Heart right ventricle (tissue), 16 donors: ENCODE measurements around the gene FCHO1. TPM values are rescaled to one million over a fixed set of nuclear protein-coding genes. Genes with fewer than 3 reads are reported as not detected.

Experiments used
- ATAC-seq, 8 donors: fragments of 200-7000 bp; cut with Tn5 transposase; one replicate each; pipeline ENCODE4 v1.9.1; 2020; ENCODE audit warnings: mild to moderate bottlenecking in 8 of 8, moderate library complexity in 8 of 8, moderate number of reproducible peaks in 1 of 8
- DNase-seq, 2 donors: peaks; one replicate each; pipeline ENCODE4 v3.0.0-alpha.2; 2020
- H3K27ac ChIP-seq, 10 donors: fragments of 200-600 bp; sonication (generic) in 2 of 10; one replicate each; pipeline versions ENCODE4 v1.5.0 to v1.8.0; 2020 to 2022; ENCODE audit warnings: mild to moderate bottlenecking in 3 of 10
- H3K27me3 ChIP-seq, 7 donors: fragments of 200-600 bp; one replicate each; pipeline ENCODE4 v1.8.0; 2021 to 2022; ENCODE audit warnings: mild to moderate bottlenecking in 2 of 7
- H3K36me3 ChIP-seq, 9 donors: fragments of 200-600 bp; sonication (generic) in 1 of 9; one replicate each; pipeline versions ENCODE4 v1.5.0 to v1.8.0; 2020 to 2022; ENCODE audit warnings: mild to moderate bottlenecking in 2 of 9
- H3K4me1 ChIP-seq, 9 donors: fragments of 200-600 bp; sonication (generic) in 1 of 9; one replicate each; pipeline versions ENCODE4 v1.5.0 to v1.8.0; 2020 to 2022; ENCODE audit warnings: mild to moderate bottlenecking in 4 of 9
- H3K4me3 ChIP-seq, 10 donors: fragments of 200-600 bp; sonication (generic) in 2 of 10; one replicate each; pipeline versions ENCODE4 v1.5.0 to v1.8.0; 2020 to 2022; ENCODE audit warnings: mild to moderate bottlenecking in 7 of 10, moderate library complexity in 2 of 10
- H3K9me3 ChIP-seq, 11 donors: fragments of 200-600 bp in 10 of 11; sonication (generic) in 2 of 11; one replicate each; pipeline versions ENCODE4 v1.5.0 to v1.8.0; 2013 to 2022; ENCODE audit warnings: mild to moderate bottlenecking in 2 of 11, control low read depth in 1 of 11, moderate library complexity in 1 of 11
- CTCF ChIP-seq, 9 donors: fragments of 200-600 bp; sonication (generic) in 2 of 9; IDR thresholded peaks; one replicate each; pipeline versions ENCODE4 v1.5.0 to v1.8.0; 2021 to 2022; ENCODE audit warnings: antibody characterized with exemption in 9 of 9, mild to moderate bottlenecking in 5 of 9, moderate library complexity in 1 of 9
- WGBS, 2 donors: extraction: QIAGEN DNeasy Blood & Tissue Kit; methylation state at CpG; one replicate each; pipeline ENCODE4 v1.1.7; 2013; ENCODE audit warnings: inconsistent platforms in 1 of 2; 5-methylcytosine and 5-hydroxymethylcytosine counted together
- intact Hi-C, 10 donors: fragments of 100-400 bp; cut with DNase I; formaldehyde crosslinking; loops; one replicate each; pipeline versions ENCODE4 v1.11.1 to v1.14.2; 2022
- polyA plus RNA-seq, 2 donors: library from polyadenylated mRNA; stranded (reverse); fragments of 200-250 nt; gene quantifications; one replicate each; pipeline ENCODE4 v1.2.3, GENCODE V29; 2013
- total RNA-seq, 10 donors: library from RNA; stranded (reverse); fragmentation: NEBNext Ultra II Directional in 3 of 10; extraction: Animal tissue kit (Norgen Biotek cat#: 25700) in 3 of 10; gene quantifications; one replicate each; pipeline versions ENCODE4 v1.2.1 to v1.2.4, GENCODE V29; 2021 to 2023
- donor health status: Arrhythmogenic right ventricular cardiomyopathy.
- donor health status: ischemic (EF 13 %, LVEDD 7.1; RV severe dilation, severe dysfunction).
- donor health status: healthy with polysubstance abuse.
- donor health status: DM: no; HTN: yes; CAD: no.
- donor health status: DM: no; HTN: no; CAD: no.
- donor health status: ischemic (EF 25% LVEDD 6.9; RV normal size, moderate dysfunction).
- donor health status: ischemic (EF 25% LVEDD 5.7; RV mildly dilated, moderate dysfunction).
- donor health status: healthy.
- donor health status: DM: yes; HTN: yes; CAD: no.
- donor health status: Ischemic cardiomyopathy.
- donor health status: ischemic (EF 35%, LVEDD 5.7; RV mildly dilated, moderate dysfunction).
- donor health status: nonischemic (EF 11% LVEDD 7.7; RV severe dilation, severe dysfunction).
- donor health status: DM: yes; HTN: yes; CAD: no.
- donor health status: PGD.
- donor health status: ischemic (EF 29% LVEDD 5.4; RV normal size, mild dysfunction).
- donor health status: nonischemic (EF 23%, LVEDD 6.1; RV moderate dilation, normal function).

The FCHO1 gene
- total and polyA plus RNA-seq, 12 donors = 0.21 to 2.6 (median 0.73) TPM

- DNase-seq = no peak
- Histone ChIP-seq H3K4me1 (peaks cover 14 to 60% (median 57%) of the 10 kb centered on the region in 9 donors), H3K9me3 (no peaks in the 10 kb centered on the region), H3K4me3 (peak overlapping the region; percentile 83 to 98 (median 94)), H3K36me3 (peaks cover 0 to 34% (median 12%) of the 10 kb centered on the region in 9 donors), H3K27ac (peak overlapping the region in 7 of 10 donors; percentile 28 to 92 (median 71)), H3K27me3 (no peaks in the 10 kb centered on the region)
- ATAC-seq = no peak
- no peak for TF ChIP-seq CTCF (IDR thresholded peaks at IDR 0.05)
- intact Hi-C loops = no loop called here
- WGBS, 2 donors = 19 to 21% methylated on average over 7 of the region's 7 CpGs
Observed at GRCh38 chr19:17720440-17720839, 30.8 kb upstream of the FCHO1 start.

- ATAC-seq (no peak), DNase-seq (no peak)
- Histone ChIP-seq H3K27me3 (no peaks in the 10 kb centered on the region), H3K4me3 (peak overlapping the region in 8 of 10 donors; percentile 90 to 98 (median 96)), H3K27ac (peak overlapping the region in 9 of 10 donors; percentile 7 to 92 (median 59)), H3K36me3 (peaks cover 0 to 42% (median 18%) of the 10 kb centered on the region in 9 donors), H3K4me1 (peaks cover 14 to 60% (median 57%) of the 10 kb centered on the region in 9 donors), H3K9me3 (no peaks in the 10 kb centered on the region)
- no peak for TF ChIP-seq CTCF (IDR thresholded peaks at IDR 0.05)
- intact Hi-C loops = no loop called here
- 69 to 71% methylated on average over 12 of the region's 12 CpGs for WGBS, 2 donors
Observed at GRCh38 chr19:17721111-17721628, 30.1 kb upstream of the FCHO1 start.

GRCh38 chr19:17721821-17722220, 29.5 kb upstream of the FCHO1 start:
- Histone ChIP-seq H3K27me3 (no peaks in the 10 kb centered on the region), H3K27ac (peak overlapping the region in 9 of 10 donors; percentile 28 to 92 (median 63)), H3K4me3 (peak overlapping the region in 5 of 10 donors; percentile 91 to 96 (median 95)), H3K4me1 (peaks cover 14 to 59% (median 54%) of the 10 kb centered on the region in 9 donors), H3K9me3 (no peaks in the 10 kb centered on the region), H3K36me3 (peaks cover 0 to 48% (median 23%) of the 10 kb centered on the region in 9 donors)
- intact Hi-C loops = no loop called here
- DNase-seq (peak; percentile 31 to 46), ATAC-seq (peak; percentile 28 to 81 (median 65))
- no peak for TF ChIP-seq CTCF (IDR thresholded peaks at IDR 0.05)
- WGBS, 2 donors = 36 to 49% methylated on average over 8 of the region's 8 CpGs

- Histone ChIP-seq H3K27me3 (no peaks in the 10 kb centered on the region), H3K9me3 (no peaks in the 10 kb centered on the region), H3K36me3 (peaks cover 5 to 57% (median 32%) of the 10 kb centered on the region in 9 donors), H3K27ac (peak overlapping the region in 3 of 10 donors; percentile 0 to 81 (median 68)), H3K4me1 (peaks cover 14 to 50% (median 45%) of the 10 kb centered on the region in 9 donors), H3K4me3 (no peak overlapping the region)
- intact Hi-C loops = no loop called here
- 61 to 63% methylated on average over 12 of the region's 12 CpGs for WGBS, 2 donors
- no peak for TF ChIP-seq CTCF (IDR thresholded peaks at IDR 0.05)
- DNase-seq (no peak), ATAC-seq (no peak)
Observed at GRCh38 chr19:17722655-17723240, 28.5 kb upstream of the FCHO1 start.
